ES-I3 (cell line): Measurements from ENCODE around the gene PRXL2B.
"Not testable (repeated sequence)": the region's sequence is repeated elsewhere in the genome, so short reads cannot be mapped to it uniquely, and the experiment has no call there.

Experiments used
- H3K36me3 ChIP-seq: 2 replicates; pipeline ENCODE4 v1.6.1; 2013; ENCODE audit warnings: mild to moderate bottlenecking, low read length, control low read depth, moderate library complexity; ENCODE audit not compliant: insufficient read depth
- H3K4me1 ChIP-seq: 2 replicates; pipeline ENCODE4 v1.6.1; 2013; ENCODE audit warnings: mild to moderate bottlenecking, control low read depth, low read length; ENCODE audit not compliant: insufficient read depth
- H3K9ac ChIP-seq: 2 replicates; pipeline ENCODE4 v1.6.1; 2013; ENCODE audit warnings: low read depth, mild to moderate bottlenecking, low read length, moderate library complexity
- H3K9me3 ChIP-seq: 2 replicates; pipeline ENCODE4 v1.6.1; 2013; ENCODE audit warnings: mild to moderate bottlenecking, low read length, moderate library complexity; ENCODE audit not compliant: control insufficient read depth, insufficient read depth

PRXL2B gene

DNA sequence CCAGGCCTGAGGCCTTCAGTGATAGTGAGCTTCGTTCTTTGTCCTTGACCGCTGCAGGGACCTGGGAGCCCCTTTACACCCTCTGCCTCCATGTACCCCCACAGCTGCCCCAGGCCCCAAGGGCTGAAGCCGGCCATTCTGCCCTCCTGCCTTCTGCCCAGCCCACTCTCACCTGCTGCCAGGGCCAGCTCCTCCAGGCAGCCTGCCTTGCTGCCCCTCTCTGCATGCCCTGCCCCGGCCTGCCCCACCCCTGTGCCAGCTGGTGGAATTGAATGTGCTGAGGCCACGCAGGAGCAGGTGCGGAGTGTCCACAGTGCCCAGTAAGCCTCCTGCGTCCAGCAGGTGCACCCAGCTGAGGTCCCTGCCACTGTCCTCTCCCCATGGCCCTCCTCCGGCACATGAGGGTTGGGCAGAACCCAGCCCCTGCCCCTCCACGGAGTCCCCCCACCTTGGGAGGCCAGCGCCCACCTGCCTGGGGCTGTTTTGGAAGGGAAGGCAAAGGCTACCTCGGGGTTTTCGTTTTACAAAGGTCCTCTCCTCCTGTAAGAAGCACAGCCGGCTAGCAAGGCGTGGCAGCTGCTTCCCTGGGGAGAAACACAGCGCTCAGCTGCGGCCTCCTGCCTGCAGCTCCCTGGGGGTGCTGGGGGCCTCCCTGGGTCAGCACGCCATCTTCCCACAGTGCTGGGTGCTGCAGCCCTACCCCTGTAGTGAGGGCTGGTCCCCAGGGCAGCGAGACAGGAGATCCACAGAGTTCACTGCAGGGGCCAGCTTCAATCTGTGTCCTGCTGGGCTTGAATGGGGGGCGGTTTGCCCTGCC lies 25.3 kb downstream of the PRXL2B start:
- Histone ChIP-seq H3K36me3 (no peaks in the 10 kb centered on the region), H3K9me3 (peaks cover 4% of the 10 kb centered on the region; the same call in 1 of the 2 replicates), H3K4me1 (no peaks in the 10 kb centered on the region; the same call in 1 of the 2 replicates), H3K9ac (no peak overlapping the region)

DNA sequence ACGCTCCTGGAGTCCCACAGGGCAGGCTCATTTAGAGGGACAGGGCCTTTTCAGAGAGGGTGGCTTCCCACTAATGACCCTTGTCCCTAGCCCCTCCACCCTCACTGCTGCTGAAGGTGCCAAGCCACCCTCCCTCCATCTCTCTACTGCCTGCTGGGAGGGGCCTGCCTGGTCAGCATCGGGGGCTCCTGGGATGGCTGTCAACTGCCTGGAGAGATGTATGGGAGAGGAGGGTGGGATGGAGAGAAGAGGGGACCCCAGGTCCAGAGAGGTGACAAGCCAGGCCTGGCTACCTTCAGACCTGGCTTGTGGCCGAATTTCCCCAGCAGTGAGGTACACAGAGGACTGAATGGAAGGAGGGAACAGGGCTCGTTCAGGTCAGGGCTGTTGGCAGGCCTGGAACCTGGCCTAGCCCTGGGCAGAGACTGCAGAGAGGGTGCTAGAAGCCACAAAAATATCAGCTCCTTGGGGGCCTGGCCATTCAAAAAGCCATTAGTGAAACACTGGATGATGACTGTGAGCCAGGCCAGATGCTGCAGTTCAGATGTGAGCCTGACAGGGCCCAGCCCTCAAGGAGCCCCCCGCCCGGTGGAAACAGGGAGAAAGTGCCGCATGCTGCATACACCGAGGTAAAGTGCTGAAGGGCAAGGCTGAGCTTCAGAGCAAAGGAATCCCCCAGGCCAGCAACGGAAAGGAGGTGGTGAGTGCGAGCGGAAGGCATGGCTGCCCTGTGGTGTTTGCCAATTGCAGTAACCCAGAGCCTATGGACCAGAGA lies 26.2 kb downstream of the PRXL2B start:
- no peak overlapping the region for H3K9ac ChIP-seq
- no peaks in the 10 kb centered on the region; the same call in 1 of the 2 replicates for H3K4me1 ChIP-seq
- no peaks in the 10 kb centered on the region for H3K36me3 ChIP-seq
- H3K9me3 ChIP-seq, result peaks cover 4% of the 10 kb centered on the region; the same call in 1 of the 2 replicates

DNA sequence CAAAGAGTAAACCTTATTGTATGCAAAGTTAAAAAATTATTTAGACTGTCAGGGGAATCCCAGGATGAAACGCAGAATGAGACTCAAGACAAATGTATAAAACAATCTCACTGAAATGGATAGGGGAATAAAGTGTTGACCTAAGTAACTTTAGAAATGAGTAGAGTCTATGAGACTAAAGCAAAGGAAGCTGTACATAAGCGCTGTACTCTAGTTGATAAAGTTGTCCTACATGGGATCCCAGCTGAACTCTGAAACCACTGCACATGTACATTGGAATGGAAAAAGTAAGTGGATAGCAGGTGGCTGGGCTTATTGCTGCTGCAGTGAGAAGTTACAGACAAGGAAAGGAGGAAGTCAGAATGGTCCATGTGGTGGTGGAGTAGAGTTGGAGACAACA lies 27.6 kb downstream of the PRXL2B start:
- Histone ChIP-seq H3K9ac (no peak overlapping the region), H3K9me3 (peaks cover 4% of the 10 kb centered on the region; the same call in 1 of the 2 replicates), H3K36me3 (no peaks in the 10 kb centered on the region), H3K4me1 (no peaks in the 10 kb centered on the region; the same call in 1 of the 2 replicates)

DNA sequence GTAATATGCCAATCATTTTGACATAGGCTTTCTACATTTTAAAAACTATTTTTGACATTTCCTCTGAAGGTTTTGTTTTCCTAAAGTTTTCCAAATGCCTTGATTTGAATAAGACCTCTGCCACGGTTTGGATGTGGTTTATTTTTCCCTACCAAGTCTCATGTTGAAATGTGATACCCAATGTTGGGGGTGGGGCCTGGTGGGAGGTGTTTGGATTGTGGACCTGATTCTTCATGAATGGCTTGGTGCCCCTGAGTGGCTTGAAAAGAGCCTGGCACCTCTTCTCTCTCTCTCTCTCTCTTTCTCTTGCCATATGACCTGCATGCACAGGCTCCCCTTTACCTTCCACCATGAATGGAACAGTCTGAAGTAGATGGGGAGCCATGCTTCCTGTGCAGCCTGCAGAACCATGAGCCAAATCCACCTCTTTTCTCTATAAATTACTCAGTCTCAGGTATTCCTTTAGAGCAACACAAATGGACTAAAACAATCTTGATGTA lies 31.4 kb downstream of the PRXL2B start:
- H3K9me3 ChIP-seq, result peaks cover 12% of the 10 kb centered on the region; the same call in 1 of the 2 replicates
- H3K36me3 ChIP-seq, result no peaks in the 10 kb centered on the region
- H3K4me1 ChIP-seq, result no peaks in the 10 kb centered on the region
- H3K9ac ChIP-seq, result no peak overlapping the region

DNA sequence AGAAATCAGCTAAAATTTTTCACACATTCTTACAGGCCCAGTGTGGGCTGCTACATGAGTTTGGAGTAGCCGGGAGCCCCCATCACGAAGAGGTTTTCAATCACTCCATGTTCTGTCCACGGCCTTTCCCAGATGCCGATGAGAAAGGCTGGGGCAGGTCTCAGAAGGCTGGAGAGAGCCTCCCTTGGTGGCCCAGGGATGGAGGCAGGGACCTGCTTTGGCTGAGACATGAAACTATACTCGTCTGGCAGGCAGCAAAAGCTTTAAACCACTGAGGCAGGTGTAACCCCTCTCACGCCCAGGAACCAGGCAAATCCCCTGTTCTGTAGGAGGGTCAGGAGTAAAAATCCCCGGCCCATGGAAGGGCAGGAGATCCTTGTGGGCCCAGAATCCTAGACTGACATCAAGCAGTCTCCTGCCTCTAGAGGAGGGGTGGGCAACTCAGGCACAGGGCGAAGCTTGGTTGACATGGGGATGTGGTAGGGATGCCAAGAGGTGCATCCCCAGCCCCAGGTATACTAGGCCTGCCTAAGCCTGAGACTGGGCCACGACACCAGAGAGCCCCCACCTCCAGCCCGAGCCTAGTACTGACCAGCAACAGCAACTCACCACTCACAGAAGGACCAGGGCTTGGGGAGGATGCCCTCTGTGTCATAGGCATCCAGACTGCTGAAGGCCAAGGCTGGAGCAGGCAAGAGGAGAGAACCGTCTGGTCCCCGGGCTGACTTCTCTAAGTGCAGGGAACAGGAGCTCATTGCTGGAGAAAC lies 37.2 kb downstream of the PRXL2B start:
- Histone ChIP-seq H3K9ac (no peak overlapping the region), H3K4me1 (no peaks in the 10 kb centered on the region), H3K36me3 (no peaks in the 10 kb centered on the region), H3K9me3 (peaks cover 8% of the 10 kb centered on the region; the same call in 1 of the 2 replicates)

DNA sequence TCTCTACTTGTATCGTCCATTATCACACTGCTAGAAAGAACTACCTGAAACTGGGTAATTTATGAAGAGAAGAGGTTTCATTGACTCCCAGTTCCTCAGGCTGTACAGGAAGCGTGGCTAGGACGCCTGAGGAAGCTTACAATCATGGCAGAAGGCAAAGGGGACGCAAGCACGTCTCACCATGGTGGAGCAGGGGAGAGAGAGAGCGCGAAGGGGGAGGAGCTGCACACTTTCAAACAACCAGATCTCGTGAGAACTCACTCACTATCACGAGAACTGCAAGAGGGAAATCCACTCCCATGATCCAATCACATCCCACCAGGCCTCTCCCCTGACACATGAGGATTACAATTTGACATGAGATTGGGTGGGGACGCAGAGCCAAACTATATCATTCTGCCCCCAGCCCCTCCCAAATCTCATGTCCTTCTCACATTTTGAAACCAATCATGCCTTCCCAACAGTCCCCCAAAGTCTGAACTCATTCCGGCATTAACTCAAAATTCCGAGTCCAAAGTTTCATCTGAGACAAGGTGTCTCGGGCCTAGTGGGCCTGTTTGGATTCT lies 38.2 kb downstream of the PRXL2B start:
- Histone ChIP-seq H3K4me1 (no peaks in the 10 kb centered on the region), H3K9me3 (peaks cover 7% of the 10 kb centered on the region; the same call in 1 of the 2 replicates), H3K9ac (no peak overlapping the region), H3K36me3 (no peaks in the 10 kb centered on the region)

DNA sequence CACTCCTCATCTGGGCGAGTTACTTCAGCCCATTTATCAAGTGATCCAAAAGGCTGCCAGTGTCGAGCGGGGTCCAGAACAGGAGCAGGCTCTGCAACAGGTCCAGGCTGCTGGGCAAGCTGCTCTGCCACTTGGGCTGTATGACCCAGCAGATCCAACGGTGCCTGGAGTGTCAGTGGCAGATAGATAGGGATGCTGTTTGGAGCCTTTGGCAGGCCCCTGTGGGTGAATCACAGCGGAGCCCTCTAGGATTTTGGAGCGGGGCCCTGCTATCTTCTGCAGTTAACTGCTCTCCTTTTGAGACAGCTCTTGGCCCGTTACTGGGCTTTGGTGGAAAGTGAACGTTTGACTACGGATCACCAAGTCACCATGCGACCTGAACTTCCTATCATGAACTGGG lies 38.7 kb downstream of the PRXL2B start:
- no peaks in the 10 kb centered on the region for H3K36me3 ChIP-seq
- no peak overlapping the region for H3K9ac ChIP-seq
- peaks cover 4% of the 10 kb centered on the region; the same call in 1 of the 2 replicates for H3K9me3 ChIP-seq
- no peaks in the 10 kb centered on the region for H3K4me1 ChIP-seq

DNA sequence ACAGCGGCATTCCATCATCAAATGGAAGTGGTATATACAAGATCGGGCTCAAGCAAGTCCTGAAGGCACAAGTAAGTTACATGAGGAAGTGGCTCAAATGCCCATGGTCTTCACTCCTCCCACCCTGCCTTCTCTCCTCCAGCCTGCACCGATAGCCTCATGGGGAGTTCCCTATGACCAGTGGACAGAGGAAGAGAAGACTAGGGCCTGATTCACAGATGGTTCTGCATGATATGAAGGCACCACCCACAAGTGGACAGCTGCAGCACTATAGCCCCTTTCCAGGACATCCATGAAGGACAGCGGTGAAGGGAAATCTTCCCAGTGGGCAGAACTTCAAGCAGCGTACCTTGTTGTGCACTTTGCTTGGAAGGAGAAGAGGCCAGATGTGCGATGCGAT lies 39.2 kb downstream of the PRXL2B start:
- H3K9me3 ChIP-seq, H3K4me1 ChIP-seq, H3K36me3 ChIP-seq, H3K9ac ChIP-seq: not testable (repeated sequence)

DNA sequence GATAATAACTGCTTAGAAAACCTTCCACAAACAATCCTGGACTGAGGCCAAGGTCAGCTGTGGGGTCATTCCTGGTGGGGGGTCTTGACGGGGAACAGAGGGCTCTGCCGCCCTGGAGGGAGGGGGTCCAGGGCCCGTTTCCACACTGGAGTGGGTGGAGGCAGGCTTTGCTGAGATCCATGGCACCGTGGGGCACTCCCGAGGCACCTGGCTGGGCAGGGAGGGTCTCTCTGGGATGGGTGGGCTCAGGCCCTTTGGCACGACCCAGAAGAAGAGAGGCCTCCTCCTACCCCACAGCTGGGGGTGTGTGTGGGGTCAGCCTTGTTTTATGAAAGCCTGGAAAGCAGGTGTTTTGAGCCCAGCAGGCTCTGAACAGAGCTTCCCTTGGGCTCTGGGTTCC lies 41.2 kb downstream of the PRXL2B start:
- H3K36me3 ChIP-seq, result no peaks in the 10 kb centered on the region
- H3K9ac ChIP-seq, result no peak overlapping the region
- peaks cover 9% of the 10 kb centered on the region; the same call in 1 of the 2 replicates for H3K4me1 ChIP-seq
- H3K9me3 ChIP-seq, result no peaks in the 10 kb centered on the region

DNA sequence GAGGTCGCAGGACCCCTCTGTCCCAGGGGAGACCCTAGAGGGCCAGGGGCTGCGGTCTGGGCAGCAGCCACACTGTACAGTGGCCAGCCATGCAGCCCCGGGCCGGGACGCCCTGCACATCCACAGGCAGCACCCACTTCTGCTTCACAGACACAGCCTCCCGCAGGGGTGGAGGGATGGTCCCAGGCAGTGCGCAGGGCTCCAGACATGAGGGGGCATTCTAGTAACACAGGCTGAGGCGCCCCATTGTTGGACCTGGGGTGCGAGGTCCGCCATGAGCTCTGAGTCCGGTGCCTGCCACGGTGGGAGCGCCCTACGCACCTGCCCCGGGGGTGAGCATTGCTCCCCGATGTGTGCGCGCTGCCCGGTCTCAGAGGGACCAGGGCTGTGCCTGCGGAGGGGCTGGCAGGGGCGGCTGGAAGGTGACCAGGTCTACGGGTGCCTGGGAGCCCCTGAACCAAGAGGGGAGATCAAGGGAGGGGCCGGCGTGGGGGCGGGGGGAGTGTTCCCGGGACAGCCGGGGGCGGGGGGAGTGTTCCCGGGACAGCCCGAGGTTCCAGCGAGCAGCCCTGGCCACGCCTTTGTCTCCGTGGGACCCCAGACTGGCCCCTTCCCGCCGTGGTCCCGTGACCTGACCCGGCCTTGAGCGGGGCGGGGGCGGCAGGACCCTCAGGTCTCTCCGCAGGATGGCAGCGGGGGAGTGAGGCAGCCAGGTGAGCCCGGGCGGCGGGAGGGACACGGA lies 41.8 kb downstream of the PRXL2B start:
- H3K4me1 ChIP-seq, result peaks cover 14% of the 10 kb centered on the region; the same call in 1 of the 2 replicates
- H3K36me3 ChIP-seq, result no peaks in the 10 kb centered on the region
- H3K9me3 ChIP-seq, result no peaks in the 10 kb centered on the region
- H3K9ac ChIP-seq, result peak overlapping the region; percentile 30; the same call in 1 of the 2 replicates

DNA sequence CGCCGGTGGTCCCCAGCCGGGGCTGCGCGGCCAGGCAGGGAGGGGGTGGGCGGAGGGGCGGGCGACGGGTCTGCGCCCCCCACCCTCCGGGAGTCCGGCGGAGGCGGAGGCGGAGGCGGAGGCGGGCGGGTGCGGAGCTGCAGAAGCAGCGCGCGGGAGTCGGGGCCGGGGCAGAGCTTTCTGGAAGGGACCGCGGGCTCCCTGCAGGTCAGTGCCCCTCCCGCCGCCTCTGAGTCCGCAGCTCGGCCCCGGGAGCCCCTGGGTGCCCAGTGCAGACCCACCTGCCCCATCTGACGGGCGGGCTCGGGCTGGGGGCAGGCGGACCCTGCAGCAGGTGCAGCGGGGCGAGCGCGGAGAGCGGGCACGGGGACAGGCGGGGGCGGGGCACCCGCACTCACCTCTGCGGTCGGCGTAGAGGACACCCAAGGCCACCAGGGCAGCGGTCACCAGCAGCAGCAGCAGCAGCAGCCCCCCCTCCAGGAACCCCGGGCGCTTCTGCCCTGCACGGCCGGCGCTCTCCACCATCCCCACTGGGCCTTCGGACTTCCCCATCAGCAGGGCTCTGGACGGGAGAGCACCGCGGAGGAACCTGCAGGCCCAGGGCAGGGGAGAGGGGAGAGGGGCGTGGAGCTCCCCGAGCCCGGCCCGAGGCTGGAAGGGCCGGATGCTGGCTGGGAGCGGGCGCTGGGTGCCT lies 42.5 kb downstream of the PRXL2B start:
- no peaks in the 10 kb centered on the region for H3K9me3 ChIP-seq
- H3K4me1 ChIP-seq, result peaks cover 19% of the 10 kb centered on the region; the same call in 1 of the 2 replicates
- H3K36me3 ChIP-seq, result no peaks in the 10 kb centered on the region
- H3K9ac ChIP-seq, result peak overlapping the region; percentile 30; the same call in 1 of the 2 replicates

DNA sequence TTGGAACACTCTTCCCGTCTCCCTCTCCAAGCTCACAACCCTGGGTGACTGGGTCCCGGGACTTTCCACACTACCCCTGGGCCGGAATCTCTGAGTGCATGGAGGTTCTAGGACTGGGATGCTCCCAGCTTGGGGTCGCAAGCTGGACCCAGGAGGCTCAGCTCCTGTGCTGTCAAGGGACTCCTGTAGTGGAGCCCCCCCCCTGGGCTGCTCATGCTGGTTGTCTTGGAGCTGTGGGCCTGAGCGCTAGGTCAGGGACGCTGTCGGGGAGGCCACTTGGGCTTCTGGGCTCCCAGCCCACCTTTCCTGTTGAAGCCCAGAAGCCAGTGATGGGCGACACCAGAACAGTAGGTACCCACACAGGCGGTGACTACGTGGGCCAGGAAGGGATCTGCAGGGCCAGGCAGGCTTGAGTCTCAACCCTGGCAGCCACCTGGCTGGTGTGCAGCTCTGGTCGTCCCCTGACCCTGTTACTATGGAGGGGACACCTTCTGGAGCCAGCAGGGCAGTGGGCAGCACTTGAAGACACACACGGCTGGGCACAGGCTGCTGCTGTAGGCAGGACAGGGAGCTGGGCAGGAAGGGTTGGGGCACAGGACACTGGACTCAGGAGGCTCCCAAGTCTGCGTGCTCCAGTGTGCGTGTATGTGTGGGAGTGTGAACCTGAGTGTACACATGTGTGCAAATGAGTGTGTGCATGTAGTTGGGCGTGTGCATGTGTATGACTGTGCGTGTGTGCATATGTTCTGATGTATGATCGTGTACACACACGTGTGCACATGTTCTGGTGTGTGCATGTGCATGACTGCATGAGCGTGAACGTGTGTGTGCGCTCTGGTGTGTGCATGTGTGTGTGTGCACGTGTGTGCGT lies 43.3 kb downstream of the PRXL2B start:
- H3K36me3 ChIP-seq, result no peaks in the 10 kb centered on the region
- H3K4me1 ChIP-seq, result peaks cover 19% of the 10 kb centered on the region; the same call in 1 of the 2 replicates
- no peaks in the 10 kb centered on the region for H3K9me3 ChIP-seq

More for the DNA sequence above, 43.3 kb downstream of the PRXL2B start:
- H3K9ac ChIP-seq, result peak overlapping the region; percentile 30; the same call in 1 of the 2 replicates
